Adipocyte (in vitro differentiated cells): ENCODE results near the gene KBTBD4.

Experiments used
- DNase-seq: peaks from one replicate; pipeline ENCODE4 v3.0.0-alpha.2; 2015; ENCODE audit warnings: low read depth
- H3K27me3 ChIP-seq: replicated peaks from 2 replicates; pipeline ENCODE4 v1.7.0; 2013; ENCODE audit warnings: mild to moderate bottlenecking, low read length, moderate library complexity; ENCODE audit not compliant: control insufficient read depth, insufficient read depth
- H3K36me3 ChIP-seq: 2 replicates; pipeline ENCODE4 v1.7.0; 2013; ENCODE audit warnings: low read length, mild to moderate bottlenecking, moderate library complexity; ENCODE audit not compliant: control insufficient read depth, insufficient read depth, severe bottlenecking
- H3K4me1 ChIP-seq: 2 replicates; pipeline ENCODE4 v1.7.0; 2013; ENCODE audit warnings: mild to moderate bottlenecking, low read length, moderate library complexity; ENCODE audit not compliant: control insufficient read depth, insufficient read depth
- H3K4me3 ChIP-seq: 2 replicates; pipeline ENCODE4 v1.7.0; 2013; ENCODE audit warnings: mild to moderate bottlenecking, low read length, moderate library complexity
- H3K9ac ChIP-seq: 2 replicates; pipeline ENCODE4 v1.7.0; 2013; ENCODE audit warnings: mild to moderate bottlenecking, low read length, moderate library complexity
- H3K9me3 ChIP-seq: 2 replicates; pipeline ENCODE4 v1.7.0; 2013; ENCODE audit warnings: mild to moderate bottlenecking, low read length, moderate library complexity; ENCODE audit not compliant: control insufficient read depth

KBTBD4 gene

DNA sequence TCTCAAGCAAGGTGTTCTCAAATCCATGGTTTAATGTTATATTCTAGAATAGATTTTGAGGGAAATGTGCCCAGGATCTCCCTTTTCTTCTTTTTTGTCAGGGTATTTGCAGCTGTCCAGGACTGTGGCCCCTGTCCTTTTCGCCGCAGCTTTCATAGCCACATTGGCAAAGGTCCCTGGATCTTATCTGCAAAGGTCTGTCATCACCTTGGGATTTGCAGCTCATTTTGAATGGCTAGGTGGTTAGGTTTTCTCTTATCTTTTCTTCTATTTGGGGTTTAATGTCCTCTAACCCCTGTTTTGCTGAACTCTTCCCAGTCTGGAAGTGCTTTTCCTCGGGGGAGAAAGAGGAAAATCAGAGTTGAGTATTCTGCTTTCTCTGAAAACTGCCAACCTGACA, 27.2 kb upstream of the KBTBD4 start:
- no peak overlapping the region for H3K4me3 ChIP-seq
- H3K9ac ChIP-seq = no peak overlapping the region
- no peaks in the 10 kb centered on the region for H3K9me3 ChIP-seq
- H3K36me3 ChIP-seq = peaks cover 5% of the 10 kb centered on the region
- peaks cover 24% of the 10 kb centered on the region for H3K4me1 ChIP-seq
- H3K27me3 ChIP-seq = no peaks in the 10 kb centered on the region
- no peak for DNase-seq

DNA sequence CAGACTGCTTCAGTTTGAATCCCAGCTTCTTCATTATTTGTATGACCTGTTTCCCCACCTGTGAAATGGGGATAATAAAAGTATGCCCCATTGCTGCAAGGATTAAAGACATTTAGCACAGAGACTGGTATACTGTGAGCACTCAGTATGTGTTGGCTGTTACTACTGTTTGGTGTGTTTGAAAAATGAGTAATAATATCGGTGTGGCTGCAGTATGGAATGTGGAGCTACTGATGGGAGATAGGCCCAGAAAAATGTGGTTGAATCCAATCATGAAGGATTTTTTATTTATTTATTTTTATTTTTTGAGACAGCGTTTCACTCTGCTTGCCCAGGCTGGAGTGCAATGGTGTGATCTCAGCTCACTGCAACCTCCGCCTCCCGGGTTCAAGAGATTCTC, 24.5 kb upstream of the KBTBD4 start:
- Histone ChIP-seq H3K27me3 (no peaks in the 10 kb centered on the region), H3K4me1 (peaks cover 23% of the 10 kb centered on the region), H3K9me3 (no peaks in the 10 kb centered on the region), H3K9ac (no peak overlapping the region), H3K4me3 (no peak overlapping the region), H3K36me3 (no peaks in the 10 kb centered on the region)
- DNase-seq = no peak

DNA sequence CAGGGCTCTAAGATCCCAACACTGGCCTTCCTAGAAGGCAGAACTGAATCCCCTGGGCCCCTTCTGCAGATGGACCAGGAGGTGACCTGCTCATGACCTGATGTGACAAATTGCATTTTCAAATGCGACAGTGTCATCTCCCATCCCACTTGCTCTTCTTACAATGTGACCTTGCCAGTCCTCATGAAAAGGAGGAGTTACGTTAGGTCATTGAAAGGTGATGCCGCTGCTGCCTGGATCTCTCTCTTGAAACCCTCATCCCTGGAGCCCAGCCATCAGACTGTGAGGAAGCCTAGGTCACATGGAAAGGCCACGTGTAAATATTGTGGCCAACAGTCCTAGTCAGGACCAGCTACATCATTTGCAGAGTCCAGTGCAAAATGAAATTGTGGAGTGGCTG, 21.1 kb upstream of the KBTBD4 start:
- peaks cover 8% of the 10 kb centered on the region for H3K27me3 ChIP-seq
- H3K9me3 ChIP-seq = no peaks in the 10 kb centered on the region
- no peak overlapping the region for H3K9ac ChIP-seq
- no peaks in the 10 kb centered on the region for H3K36me3 ChIP-seq
- no peak overlapping the region for H3K4me3 ChIP-seq
- H3K4me1 ChIP-seq = peaks cover 4% of the 10 kb centered on the region
- DNase-seq = no peak

DNA sequence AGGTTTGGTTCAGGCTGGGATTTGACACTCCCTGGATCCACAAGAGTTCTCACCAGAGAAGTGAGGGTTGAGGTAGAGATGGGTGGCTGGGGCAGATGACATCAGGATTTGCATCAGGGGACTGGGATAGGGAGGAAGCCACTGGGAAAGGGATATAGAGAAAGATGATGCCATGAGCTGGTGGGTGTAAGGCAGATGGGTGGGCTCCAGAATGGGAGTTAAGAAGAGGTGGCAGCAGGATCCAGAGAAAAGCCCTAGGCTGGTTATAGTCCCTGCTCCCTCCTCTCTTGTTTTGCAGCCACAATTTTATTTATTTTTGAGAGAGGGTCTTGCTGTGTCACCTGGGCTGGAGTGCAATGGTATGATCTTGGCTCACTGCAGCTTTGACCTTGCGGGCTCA, 17.2 kb upstream of the KBTBD4 start:
- Histone ChIP-seq H3K9me3 (no peaks in the 10 kb centered on the region), H3K36me3 (no peaks in the 10 kb centered on the region), H3K4me3 (no peak overlapping the region), H3K27me3 (peaks cover 35% of the 10 kb centered on the region), H3K4me1 (peaks cover 4% of the 10 kb centered on the region), H3K9ac (no peak overlapping the region)
- DNase-seq = no peak

DNA sequence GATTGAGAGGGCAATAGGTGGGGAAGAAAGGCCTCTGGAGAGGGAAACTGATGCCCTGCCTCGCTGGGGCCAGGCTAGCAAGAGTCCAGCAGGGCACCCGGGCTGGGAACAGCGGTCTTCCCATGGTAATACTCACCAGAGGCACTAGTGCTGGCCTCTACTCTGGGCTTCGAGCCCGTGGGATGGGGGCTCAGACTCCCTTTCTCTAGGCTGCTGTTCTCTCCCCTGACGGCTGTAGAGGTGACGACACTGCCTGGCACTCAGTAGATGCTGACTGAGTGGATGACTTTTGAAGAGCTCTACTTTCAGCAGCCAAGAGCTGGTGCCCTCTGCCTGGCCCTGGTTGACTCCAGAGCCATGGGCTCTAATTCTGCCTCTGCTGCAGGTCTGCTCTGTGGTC, 16.3 kb upstream of the KBTBD4 start:
- no peak for DNase-seq
- Histone ChIP-seq H3K4me1 (peaks cover 4% of the 10 kb centered on the region), H3K36me3 (no peaks in the 10 kb centered on the region), H3K9me3 (no peaks in the 10 kb centered on the region), H3K4me3 (no peak overlapping the region), H3K27me3 (peaks cover 38% of the 10 kb centered on the region), H3K9ac (no peak overlapping the region)

DNA sequence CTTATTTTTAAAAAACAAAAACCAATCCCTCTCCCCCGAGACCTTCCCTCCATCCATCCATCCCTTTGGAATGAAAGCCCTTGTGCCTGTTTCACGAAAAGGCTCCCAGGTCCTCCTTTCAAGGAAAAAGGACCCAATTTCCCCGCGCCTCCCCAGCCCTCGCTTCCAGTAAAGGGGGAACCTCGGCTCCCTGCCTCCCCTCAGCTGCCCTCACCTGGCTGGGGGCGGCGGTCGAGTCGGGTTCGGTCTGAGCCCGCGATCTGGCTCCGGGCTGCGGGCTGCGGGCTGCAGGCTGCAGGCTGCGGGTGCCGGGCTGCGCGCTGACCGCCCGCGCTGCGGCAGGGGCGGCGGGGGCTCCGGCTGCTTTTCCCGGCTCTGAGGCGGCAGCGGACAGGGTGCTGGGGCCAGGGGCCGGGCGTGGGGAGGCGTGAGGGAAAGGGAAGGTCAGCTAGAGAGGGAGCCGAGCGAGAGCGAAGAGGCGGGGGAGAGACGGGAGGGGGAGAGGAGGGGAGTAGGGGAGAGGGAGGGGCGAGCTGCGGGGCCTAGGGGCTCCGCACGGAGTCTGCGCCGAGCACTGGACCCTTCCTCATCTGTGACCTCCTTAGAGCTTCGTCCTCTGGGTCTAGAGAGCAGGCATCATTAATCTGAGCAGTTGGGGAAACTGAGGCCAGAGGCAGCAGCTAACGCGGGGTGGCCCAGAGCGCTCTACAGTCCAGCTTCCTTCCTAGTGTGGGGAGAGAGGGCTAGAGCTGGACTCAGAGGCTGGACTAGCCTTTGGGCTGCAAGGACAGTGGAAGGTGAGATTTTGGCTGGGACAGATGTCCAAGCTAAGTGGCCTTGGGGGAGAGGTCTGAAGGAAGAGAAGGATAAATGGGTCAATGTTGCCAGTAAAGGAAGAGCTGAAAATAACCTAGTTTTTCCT, 15.4 kb upstream of the KBTBD4 start, which contains the start of gene C1QTNF4:
TSS of gene C1QTNF4 (minus strand) at position 478 of the 922 bp plus-strand sequence. CDS start 3,601 bp downstream, outside the sequence.
- no peaks in the 10 kb centered on the region for H3K36me3 ChIP-seq
- DNase-seq = peak; percentile 39
- H3K9me3 ChIP-seq = no peaks in the 10 kb centered on the region
- H3K9ac ChIP-seq = no peak within 1 kb of the TSS
- peaks cover 42% of the 10 kb centered on the region for H3K27me3 ChIP-seq
- H3K4me1 ChIP-seq = no peaks in the 10 kb centered on the region
- H3K4me3 ChIP-seq = no peak within 1 kb of the TSS

DNA sequence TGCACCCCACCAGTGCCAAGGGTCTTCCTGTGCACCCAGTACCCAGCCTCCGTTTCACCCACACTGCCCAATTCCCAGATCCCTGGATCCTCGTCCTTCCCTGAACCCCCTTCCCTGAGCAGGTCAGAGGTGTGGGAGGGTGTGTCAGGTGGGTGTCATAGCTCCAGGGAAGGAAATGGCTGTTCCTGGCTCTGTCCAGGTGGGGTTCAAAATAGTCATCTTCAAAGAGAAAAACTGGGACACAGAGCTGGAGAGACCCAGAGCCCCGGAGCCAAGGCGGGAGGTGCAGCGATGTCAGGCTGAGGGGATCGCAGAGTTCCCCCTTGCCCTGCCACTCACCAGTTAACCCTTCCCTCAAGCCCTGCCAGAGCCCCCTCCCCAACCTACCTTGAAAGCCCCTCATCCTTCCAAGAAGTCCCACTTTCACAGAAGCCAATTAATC, 14.7 kb upstream of the KBTBD4 start:
- H3K4me1 ChIP-seq = no peaks in the 10 kb centered on the region
- H3K36me3 ChIP-seq = no peaks in the 10 kb centered on the region
- no peak overlapping the region for H3K4me3 ChIP-seq
- H3K27me3 ChIP-seq = peaks cover 48% of the 10 kb centered on the region
- no peak overlapping the region for H3K9ac ChIP-seq
- DNase-seq = no peak
- no peaks in the 10 kb centered on the region for H3K9me3 ChIP-seq

DNA sequence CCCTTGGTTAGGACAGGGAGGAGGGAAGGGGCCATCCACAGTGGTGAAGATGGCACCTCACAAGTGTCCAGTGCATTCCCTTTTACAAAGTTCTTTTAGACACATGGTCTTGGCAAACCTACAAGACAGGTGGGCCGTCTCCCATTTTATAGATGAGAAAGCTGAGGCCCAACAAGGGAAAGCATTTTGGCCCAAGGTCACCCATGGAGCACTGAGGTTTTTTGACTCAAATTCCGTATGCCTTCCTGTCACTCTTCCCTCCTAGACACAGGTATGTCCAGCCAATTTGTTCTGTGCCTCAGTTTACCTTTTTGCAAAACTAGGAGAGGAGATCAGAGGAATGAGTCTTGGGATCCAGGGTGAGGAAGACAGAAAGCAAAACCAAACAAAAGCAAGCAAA, 14.2 kb upstream of the KBTBD4 start:
- DNase-seq = no peak
- Histone ChIP-seq H3K36me3 (no peaks in the 10 kb centered on the region), H3K4me1 (no peaks in the 10 kb centered on the region), H3K9me3 (no peaks in the 10 kb centered on the region), H3K9ac (no peak overlapping the region), H3K4me3 (no peak overlapping the region), H3K27me3 (peaks cover 48% of the 10 kb centered on the region)

DNA sequence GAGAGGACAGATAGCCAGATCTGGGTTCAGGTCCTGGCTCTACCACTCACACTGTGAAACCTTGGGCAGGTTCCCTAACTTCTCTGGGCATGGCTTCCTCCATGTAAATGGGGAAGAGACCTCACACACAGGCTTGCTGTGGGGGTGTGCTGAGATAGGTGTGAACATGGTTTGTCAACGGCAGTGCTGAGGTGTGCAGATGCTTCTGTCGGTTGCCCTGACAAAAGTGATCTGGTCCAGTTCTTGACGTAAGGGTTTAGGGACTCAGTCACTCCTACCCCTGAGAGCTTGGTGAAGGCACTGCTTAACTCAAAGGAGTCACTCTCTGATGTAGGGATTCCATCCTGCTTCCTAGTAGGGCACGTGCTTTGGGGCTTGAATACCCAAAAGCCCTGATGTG, 13.5 kb upstream of the KBTBD4 start:
- peaks cover 48% of the 10 kb centered on the region for H3K27me3 ChIP-seq
- H3K9me3 ChIP-seq = no peaks in the 10 kb centered on the region
- H3K4me1 ChIP-seq = peaks cover 6% of the 10 kb centered on the region
- H3K36me3 ChIP-seq = no peaks in the 10 kb centered on the region
- no peak overlapping the region for H3K9ac ChIP-seq
- no peak overlapping the region for H3K4me3 ChIP-seq
- DNase-seq = no peak

DNA sequence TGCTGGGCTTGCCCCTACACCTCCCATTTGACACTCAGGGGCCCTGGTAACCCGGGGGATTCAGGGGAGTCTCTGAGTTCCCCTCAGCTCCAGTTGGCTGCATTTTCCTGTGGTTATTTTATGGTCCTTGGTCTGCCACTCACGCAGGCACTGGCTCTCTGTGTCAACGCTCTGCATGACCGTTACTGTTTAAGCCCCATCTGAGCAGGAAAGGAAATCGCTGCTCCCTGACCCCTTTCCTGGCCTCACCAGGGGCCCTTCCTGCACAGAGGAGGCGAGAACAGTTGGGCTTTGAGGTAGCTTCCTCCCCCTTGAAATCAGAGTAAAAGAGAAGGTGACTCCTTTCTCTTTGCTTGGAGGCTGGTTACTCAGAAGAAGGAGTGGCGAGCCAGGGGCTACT, 13.0 kb upstream of the KBTBD4 start:
- H3K4me3 ChIP-seq = no peak overlapping the region
- H3K36me3 ChIP-seq = no peaks in the 10 kb centered on the region
- peaks cover 48% of the 10 kb centered on the region for H3K27me3 ChIP-seq
- no peak overlapping the region for H3K9ac ChIP-seq
- H3K4me1 ChIP-seq = peaks cover 7% of the 10 kb centered on the region
- no peak for DNase-seq
- H3K9me3 ChIP-seq = no peaks in the 10 kb centered on the region

DNA sequence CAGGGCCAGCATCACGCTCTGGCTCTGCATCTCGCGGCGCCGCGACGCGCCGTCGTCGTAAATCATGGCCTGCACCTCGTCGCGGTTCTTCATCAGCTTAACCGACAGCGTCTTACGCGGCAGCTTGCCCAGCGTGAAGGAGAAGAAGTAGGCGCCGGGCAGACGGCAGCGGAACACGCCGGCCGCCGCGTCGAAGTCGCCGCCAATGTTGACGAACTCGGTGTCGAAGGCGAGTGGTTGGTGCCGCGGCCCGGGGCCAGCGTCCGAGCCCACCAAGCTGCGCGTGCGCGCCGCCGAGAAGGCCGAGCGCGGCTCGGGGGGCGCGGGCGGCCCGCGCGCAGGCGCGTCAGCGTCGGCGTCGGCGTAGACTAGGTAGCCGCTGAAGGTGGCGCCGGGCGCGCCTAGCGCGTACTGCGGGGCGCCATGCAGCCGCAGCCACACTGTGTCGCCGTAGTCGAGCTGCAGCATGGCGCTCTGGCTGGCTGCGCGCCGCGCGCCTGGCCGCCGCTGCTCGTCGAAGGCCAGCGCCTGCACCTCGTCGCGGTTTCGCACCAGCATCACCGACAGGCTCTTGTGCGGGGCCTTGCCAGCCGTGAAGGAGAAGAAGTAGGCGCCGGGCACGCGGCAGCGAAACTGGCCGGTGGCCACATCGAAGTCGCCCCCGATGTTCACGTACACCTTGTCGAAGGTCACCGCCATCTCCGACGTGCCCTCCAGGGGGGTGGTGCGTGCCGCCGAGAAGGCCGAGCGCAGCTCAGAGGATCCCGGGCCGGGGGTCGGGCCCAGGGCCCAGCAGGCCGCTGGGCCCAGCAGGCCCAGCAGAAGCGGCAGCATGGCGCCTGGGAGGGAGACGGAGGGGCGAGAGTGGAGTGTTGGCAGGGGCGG, 11.4 kb upstream of the KBTBD4 start:
- H3K4me3 ChIP-seq = no peak overlapping the region
- peaks cover 18% of the 10 kb centered on the region for H3K4me1 ChIP-seq
- H3K9ac ChIP-seq = no peak overlapping the region
- no peak for DNase-seq
- H3K9me3 ChIP-seq = no peaks in the 10 kb centered on the region
- no peaks in the 10 kb centered on the region for H3K36me3 ChIP-seq
- H3K27me3 ChIP-seq = peaks cover 43% of the 10 kb centered on the region
